Activated naive CD8-positive, alpha-beta T cell (primary cell): ENCODE data around the gene BCKDHB.

ENCODE experiments used
- H3K27ac Mint-ChIP-seq: one replicate; pipeline ENCODE4 v1.8.0; 2021; ENCODE audit warnings: mixed read lengths
- H3K27me3 Mint-ChIP-seq: one replicate; pipeline ENCODE4 v1.8.0; 2021; ENCODE audit warnings: mixed read lengths
- H3K36me3 Mint-ChIP-seq: one replicate; pipeline ENCODE4 v1.8.0; 2021; ENCODE audit warnings: mixed read lengths
- H3K4me1 Mint-ChIP-seq: one replicate; pipeline ENCODE4 v1.8.0; 2021; ENCODE audit warnings: low read depth, mixed read lengths
- H3K4me3 Mint-ChIP-seq: one replicate; pipeline ENCODE4 v1.8.0; 2021; ENCODE audit warnings: mild to moderate bottlenecking, mixed read lengths
- H3K9me3 Mint-ChIP-seq: one replicate; pipeline ENCODE4 v1.8.0; 2021; ENCODE audit warnings: low read depth, mixed read lengths

BCKDHB gene

DNA sequence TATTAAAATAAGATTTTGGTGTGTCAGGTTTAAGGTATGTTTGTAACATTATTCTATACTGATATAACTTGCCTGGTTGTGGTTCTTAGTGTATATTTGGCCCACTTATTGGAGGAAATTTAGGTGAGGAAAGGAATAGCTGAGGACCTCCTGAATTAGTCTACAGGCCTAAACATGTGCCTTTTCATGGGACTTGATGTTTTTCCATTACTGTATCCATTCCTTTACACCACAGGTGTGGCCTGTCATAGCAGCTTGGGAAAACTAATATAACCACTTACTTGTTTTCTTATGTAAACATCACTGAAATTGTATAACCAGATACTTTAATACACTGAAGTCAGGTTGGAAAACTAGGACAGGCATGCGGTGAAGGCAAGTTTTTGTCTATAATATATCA is 27.6 kb downstream of the BCKDHB start:
- Mint-ChIP-seq H3K36me3 (peaks cover 11% of the 10 kb centered on the region), H3K4me1 (no peaks in the 10 kb centered on the region), H3K27ac (no peak overlapping the region), H3K4me3 (no peak overlapping the region), H3K27me3 (no peaks in the 10 kb centered on the region), H3K9me3 (no peaks in the 10 kb centered on the region)

DNA sequence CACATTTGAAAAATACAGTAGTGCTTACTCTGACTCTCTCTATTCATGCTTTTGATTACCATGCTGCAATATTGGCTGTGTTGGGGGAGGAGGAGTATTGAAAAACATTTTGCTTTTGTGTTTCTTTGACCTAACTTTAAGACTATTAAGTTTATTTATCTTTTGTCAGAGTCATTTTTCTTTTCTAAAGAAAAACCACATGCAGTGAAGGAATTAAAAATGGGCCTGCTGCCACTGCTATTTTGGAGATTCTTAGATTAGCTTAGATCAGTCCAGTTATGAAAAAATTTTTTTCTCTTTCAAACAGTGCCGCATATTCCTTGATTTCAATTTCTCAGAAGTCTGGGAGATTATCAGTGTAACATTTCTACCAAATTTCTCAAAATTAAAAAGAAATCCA is 36.1 kb downstream of the BCKDHB start:
- Mint-ChIP-seq H3K9me3 (no peaks in the 10 kb centered on the region), H3K4me1 (no peaks in the 10 kb centered on the region), H3K4me3 (no peak overlapping the region), H3K36me3 (peaks cover 29% of the 10 kb centered on the region), H3K27me3 (no peaks in the 10 kb centered on the region), H3K27ac (no peak overlapping the region)

DNA sequence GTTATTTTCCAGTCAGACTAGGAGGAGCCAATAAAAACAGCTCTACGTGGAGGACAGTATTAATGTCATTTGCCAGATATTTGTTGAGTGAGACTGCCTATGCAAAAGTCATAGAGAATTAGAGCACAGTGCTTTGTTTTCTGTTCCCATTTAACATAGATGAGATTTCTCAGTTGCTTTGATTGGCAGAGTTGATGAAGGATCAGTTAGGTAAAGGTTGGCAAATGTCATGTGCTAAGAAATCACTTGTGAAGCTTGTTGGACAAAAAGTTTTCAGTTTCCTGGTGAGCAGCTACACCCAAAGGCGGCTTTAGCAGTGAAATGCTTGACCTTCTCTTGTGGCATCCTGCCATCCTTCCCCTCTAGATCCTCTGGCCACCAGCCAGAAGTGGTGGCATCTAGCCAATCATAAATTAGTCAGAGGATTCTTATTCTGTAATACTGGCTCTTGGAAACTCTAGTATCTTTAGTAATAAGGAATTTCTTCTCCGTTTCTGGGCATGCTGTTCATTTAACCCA is 37.0 kb downstream of the BCKDHB start:
- Mint-ChIP-seq H3K4me1 (no peaks in the 10 kb centered on the region), H3K36me3 (peaks cover 35% of the 10 kb centered on the region), H3K27ac (no peak overlapping the region), H3K9me3 (no peaks in the 10 kb centered on the region), H3K4me3 (no peak overlapping the region), H3K27me3 (no peaks in the 10 kb centered on the region)

DNA sequence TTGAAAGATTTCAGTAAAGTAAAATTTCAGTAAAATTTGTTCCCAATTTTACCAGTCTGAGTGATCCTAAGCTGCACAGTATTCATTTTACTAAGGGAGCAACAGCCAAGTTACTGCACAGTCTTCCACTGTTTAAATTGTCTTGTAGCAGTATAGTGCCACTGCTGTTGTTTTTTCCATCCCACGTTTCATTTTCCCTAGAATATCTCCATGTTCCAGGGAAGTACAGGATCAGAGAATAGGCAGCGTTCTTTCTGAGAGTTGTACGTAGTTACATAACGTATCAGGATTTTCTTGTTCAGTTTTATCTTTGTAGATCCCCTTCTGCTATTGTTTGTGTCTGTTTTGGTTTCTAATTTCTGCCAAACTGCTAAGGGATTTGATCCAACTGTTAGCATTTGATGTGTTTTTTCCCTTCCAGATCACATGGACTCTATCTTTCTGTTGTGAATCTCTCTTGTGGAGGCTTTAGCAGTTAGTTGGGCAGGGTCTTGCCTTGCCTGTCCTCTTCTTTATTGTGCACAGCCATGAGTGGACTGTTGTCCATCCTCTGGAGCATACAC is 38.4 kb downstream of the BCKDHB start:
- Mint-ChIP-seq H3K36me3 (peaks cover 33% of the 10 kb centered on the region), H3K4me3 (no peak overlapping the region), H3K27me3 (no peaks in the 10 kb centered on the region), H3K27ac (no peak overlapping the region), H3K4me1 (no peaks in the 10 kb centered on the region), H3K9me3 (no peaks in the 10 kb centered on the region)

DNA sequence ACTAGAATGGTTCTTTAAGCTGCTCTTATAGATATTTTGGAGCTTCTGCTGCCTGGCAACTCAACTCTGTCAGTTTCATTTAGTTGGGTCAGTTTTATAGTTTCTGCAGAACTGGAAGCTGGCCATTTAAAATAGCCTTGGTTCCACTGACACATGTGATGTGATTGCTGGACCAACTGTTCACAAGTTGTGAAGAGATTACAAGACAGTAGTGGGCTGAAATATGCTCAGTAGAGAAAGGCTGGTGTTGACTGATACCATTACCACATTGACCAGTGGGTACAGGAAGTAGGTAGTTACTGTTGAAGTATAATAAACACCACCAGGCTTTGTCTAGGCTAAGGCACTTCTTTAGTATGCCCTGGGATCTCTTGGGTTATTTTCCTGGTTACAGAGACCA is 39.0 kb downstream of the BCKDHB start:
- peaks cover 35% of the 10 kb centered on the region for H3K36me3 Mint-ChIP-seq

DNA sequence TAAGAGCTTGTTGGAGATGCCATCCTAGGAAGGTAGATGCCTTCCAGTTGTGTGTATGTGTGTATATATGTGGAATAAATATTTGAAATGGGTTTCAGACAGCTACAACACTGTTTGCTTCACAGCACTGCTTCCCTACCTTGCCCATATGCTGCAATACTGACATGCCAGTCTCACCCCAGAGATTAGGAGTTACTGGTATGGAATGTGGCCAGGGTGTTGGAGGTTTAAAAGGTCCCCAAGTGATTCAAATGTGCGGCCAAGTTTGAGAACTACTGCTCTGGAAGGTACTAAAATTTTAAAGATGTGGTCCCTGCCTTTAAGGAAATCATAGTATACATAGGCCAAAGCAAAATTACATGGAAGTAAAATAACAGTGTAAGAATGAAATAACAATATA is 39.5 kb downstream of the BCKDHB start:
- no peak overlapping the region for H3K27ac Mint-ChIP-seq
- peaks cover 35% of the 10 kb centered on the region for H3K36me3 Mint-ChIP-seq
- no peaks in the 10 kb centered on the region for H3K27me3 Mint-ChIP-seq
- no peaks in the 10 kb centered on the region for H3K9me3 Mint-ChIP-seq
- H3K4me3 Mint-ChIP-seq = no peak overlapping the region
- H3K4me1 Mint-ChIP-seq = no peaks in the 10 kb centered on the region

More for the DNA sequence above, 39.0 kb downstream of the BCKDHB start:
- Mint-ChIP-seq H3K27ac (no peak overlapping the region), H3K27me3 (no peaks in the 10 kb centered on the region), H3K4me1 (no peaks in the 10 kb centered on the region), H3K4me3 (no peak overlapping the region), H3K9me3 (no peaks in the 10 kb centered on the region)

DNA sequence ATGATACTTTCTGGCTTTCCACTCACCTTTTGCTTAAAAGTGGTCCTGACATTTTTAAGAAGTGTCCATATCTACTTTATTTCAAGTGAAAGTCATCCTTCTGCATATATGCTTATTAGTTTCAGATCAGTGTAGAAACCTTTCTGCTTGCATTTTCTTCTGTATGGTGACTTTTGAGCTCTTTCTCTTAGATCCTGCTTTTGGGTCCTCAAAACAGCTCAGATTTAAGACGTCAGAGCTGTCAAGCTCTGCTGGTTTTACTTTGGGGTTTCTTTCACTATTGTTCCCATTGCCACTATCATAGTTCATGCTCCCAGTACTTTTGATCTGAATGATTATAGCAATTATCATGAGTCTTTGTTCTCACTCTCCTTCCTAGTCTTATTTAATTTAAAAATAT is 41.7 kb downstream of the BCKDHB start:
- H3K27ac Mint-ChIP-seq = no peak overlapping the region
- H3K4me3 Mint-ChIP-seq = no peak overlapping the region
- H3K9me3 Mint-ChIP-seq = no peaks in the 10 kb centered on the region
- H3K36me3 Mint-ChIP-seq = peaks cover 39% of the 10 kb centered on the region
- H3K4me1 Mint-ChIP-seq = no peaks in the 10 kb centered on the region
- H3K27me3 Mint-ChIP-seq = no peaks in the 10 kb centered on the region

DNA sequence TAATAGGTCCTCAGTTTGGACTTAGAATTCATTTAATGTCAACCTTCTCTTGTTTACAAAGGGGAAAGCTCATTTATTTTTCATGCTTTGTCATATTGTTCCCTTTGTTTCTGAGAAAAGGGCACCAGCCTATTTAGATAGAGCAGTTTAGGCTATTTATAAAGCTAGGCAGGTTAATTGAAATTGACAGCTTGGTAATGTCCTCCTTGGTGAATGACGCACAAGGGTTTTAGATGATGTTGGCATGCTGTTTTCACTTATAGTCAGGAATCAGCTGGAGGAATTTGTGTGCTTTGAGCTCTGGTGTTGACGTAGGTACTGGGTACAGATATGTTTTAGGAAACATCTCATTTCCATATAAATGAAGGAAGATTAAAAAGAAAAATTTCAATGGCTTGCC is 45.2 kb downstream of the BCKDHB start:
- Mint-ChIP-seq H3K4me1 (no peaks in the 10 kb centered on the region), H3K36me3 (peaks cover 20% of the 10 kb centered on the region)

DNA sequence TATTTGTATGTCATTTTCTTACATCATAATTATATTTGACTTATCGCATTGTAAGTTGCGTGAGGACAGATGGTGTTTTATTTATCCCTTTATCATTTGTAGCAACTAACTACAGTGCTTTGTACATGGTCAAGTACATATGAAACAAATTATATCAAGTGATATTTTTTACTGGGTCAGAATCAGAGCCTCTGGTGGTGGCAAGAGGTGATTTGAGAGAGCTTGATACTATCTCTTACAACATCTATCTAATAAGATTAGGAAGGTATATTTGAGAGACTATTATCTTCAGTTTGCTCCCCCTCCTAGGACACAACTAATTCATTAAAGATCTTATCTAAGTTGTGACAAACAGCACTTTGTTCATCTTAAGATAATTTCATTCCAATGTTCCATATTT is 47.7 kb downstream of the BCKDHB start:
- Mint-ChIP-seq H3K9me3 (no peaks in the 10 kb centered on the region), H3K27ac (no peak overlapping the region), H3K4me1 (no peaks in the 10 kb centered on the region), H3K27me3 (no peaks in the 10 kb centered on the region), H3K36me3 (peaks cover 12% of the 10 kb centered on the region), H3K4me3 (no peak overlapping the region)

More for the DNA sequence above, 45.2 kb downstream of the BCKDHB start:
- Mint-ChIP-seq H3K9me3 (no peaks in the 10 kb centered on the region), H3K4me3 (no peak overlapping the region), H3K27ac (no peak overlapping the region), H3K27me3 (no peaks in the 10 kb centered on the region)

DNA sequence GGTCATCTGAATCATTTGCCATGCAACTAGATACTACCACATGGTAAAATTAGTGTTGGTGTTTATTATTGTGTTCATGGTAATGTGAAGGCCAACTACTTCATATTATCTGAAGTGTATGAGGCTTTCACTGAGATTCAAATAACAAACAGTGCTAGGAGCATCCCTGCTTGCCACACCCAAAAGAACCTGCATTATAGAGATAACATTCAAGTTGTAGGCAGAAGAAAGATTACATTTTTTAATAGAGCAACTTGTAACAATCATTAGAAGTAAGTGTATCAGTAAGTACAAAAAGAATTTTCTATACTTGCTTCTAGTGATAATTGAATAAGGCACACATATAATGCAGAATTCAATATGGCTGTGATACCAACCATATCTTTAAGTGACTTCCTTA is 49.8 kb downstream of the BCKDHB start:
- Mint-ChIP-seq H3K4me1 (no peaks in the 10 kb centered on the region), H3K27ac (no peak overlapping the region)

DNA sequence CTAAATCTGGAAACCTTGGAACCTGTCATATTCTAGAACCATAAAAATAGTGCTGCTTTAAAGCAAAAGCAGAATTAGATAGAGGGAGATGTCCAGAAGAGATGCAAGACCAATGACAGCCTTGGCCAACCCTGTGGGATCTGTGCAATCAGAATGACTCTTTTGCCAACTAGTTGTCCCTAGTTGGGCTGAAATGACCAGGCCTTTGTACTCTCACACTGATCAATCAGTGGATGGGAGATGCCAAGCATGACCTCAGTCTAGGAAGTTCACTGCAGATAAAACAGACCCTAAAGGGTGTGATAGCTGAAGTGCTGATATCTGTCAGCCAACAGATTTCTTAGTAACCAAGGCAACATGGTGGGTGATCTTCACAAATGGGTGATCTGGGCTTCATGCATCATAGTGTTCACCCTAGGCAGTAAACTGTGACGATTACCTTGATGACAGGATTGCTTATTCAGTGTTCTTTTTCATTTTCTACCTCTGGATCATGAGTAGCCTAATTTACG is 52.1 kb downstream of the BCKDHB start:
- no peak overlapping the region for H3K27ac Mint-ChIP-seq
- no peaks in the 10 kb centered on the region for H3K9me3 Mint-ChIP-seq
- H3K4me3 Mint-ChIP-seq = no peak overlapping the region
- no peaks in the 10 kb centered on the region for H3K27me3 Mint-ChIP-seq
- H3K4me1 Mint-ChIP-seq = no peaks in the 10 kb centered on the region
- peaks cover 2% of the 10 kb centered on the region for H3K36me3 Mint-ChIP-seq

More for the DNA sequence above, 49.8 kb downstream of the BCKDHB start:
- Mint-ChIP-seq H3K27me3 (no peaks in the 10 kb centered on the region), H3K4me3 (no peak overlapping the region), H3K9me3 (no peaks in the 10 kb centered on the region), H3K36me3 (peaks cover 6% of the 10 kb centered on the region)

DNA sequence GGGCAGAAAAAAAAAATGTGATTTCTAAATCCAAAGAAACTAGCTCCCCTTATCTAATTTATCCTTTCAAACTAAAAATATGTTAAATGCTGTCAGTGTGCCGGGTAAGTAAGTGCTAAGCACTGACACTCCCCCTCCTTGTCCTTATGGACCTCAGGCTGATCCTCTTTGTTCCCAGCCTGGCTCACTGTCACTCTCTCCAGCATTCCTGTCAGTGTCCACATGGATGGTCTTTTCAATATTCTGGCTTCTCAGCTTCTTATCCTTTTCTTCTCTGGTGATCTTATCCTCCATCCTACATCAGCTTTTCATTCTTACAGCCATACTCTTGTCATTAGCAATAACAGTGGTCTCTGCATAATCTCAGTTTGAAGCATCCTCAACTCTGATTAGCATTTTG is 55.0 kb downstream of the BCKDHB start:
- Mint-ChIP-seq H3K4me3 (no peak overlapping the region), H3K27ac (no peak overlapping the region), H3K27me3 (no peaks in the 10 kb centered on the region), H3K4me1 (no peaks in the 10 kb centered on the region), H3K36me3 (peaks cover 6% of the 10 kb centered on the region), H3K9me3 (no peaks in the 10 kb centered on the region)

DNA sequence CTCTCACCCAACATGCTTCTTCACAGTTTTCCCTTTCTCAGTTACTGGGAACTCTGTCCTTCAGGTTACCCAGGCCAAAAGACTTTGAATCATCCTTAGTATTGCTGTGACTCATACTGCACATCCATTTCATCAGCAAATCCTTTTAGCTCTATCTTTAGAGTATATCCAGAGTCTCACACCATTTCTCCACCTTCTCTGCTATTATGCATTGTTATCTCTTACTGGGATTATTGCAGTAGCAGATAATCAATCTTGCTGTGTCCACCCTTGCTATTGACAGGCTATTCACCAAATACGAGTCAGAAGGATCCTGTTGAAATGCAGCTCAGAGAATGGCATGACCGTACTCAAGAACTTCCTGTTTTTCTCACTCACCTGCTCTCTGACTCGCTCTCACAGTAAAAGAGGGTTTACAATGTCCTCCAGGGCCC is 57.3 kb downstream of the BCKDHB start:
- no peaks in the 10 kb centered on the region for H3K4me1 Mint-ChIP-seq
- H3K27ac Mint-ChIP-seq = no peak overlapping the region
- H3K36me3 Mint-ChIP-seq = peaks cover 6% of the 10 kb centered on the region
- H3K27me3 Mint-ChIP-seq = no peaks in the 10 kb centered on the region
- H3K9me3 Mint-ChIP-seq = no peaks in the 10 kb centered on the region
- H3K4me3 Mint-ChIP-seq = no peak overlapping the region

DNA sequence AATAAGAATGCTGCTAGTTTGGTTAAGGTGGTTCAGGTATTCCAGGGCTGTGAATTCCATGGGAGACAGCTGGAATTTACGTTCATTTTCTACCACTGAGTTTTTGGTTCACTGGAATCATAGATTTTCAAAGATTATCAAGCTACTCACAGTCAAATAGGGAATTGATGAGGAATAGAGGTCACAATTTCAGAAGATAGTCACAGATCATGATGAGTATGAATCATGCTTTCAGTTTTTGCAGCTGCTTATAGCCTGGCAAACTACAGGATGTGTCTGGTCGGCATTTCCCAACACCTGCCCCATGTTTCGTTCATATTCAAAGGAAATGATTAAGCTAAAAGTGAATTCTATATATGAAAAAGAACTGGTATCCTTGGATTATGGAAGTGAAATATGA is 58.7 kb downstream of the BCKDHB start:
- Mint-ChIP-seq H3K4me1 (no peaks in the 10 kb centered on the region), H3K27ac (no peak overlapping the region), H3K9me3 (no peaks in the 10 kb centered on the region), H3K27me3 (no peaks in the 10 kb centered on the region), H3K4me3 (peak overlapping the region; percentile 75), H3K36me3 (peaks cover 8% of the 10 kb centered on the region)

DNA sequence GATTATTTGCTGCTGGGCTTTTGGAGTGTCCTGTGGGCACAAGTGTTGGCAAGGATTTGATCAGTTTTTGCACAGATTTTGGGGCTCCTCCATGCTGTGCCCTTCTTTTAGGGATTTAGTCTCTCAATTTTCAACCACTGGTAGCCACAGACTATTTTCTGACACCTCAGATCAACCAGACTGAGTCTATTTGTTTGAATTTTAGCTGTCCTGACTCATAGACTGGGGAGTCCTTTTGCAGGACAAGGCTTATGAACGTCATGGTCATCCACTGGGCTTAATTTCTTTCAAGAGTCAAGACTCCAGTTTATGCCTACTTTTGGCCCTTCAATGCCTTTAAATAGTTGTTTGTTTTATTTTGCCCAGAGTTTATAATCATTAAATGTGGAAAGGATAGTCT is 59.3 kb downstream of the BCKDHB start:
- H3K36me3 Mint-ChIP-seq = peaks cover 12% of the 10 kb centered on the region
- no peaks in the 10 kb centered on the region for H3K27me3 Mint-ChIP-seq
- no peak overlapping the region for H3K27ac Mint-ChIP-seq
- no peak overlapping the region for H3K4me3 Mint-ChIP-seq
- no peaks in the 10 kb centered on the region for H3K4me1 Mint-ChIP-seq
- H3K9me3 Mint-ChIP-seq = no peaks in the 10 kb centered on the region

DNA sequence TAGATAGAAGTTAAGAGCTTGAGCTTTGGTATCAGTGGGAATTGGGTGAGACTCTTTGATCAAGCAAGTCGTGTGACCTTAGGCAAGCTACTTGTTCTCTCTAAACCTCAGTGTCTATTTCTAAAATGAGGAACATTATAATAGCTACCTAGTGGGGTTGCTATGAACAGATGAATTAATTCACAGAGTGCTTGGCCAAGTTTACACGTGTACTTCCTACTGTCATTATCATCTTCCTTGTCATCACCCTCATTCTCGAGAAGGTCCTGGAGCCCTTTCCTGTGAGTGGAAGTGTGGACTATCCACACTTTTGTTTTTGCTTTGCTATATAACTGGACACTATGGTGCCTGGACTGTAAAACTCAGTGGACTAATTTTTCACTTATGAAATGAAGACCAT is 64.0 kb downstream of the BCKDHB start:
- no peaks in the 10 kb centered on the region for H3K9me3 Mint-ChIP-seq
- H3K4me3 Mint-ChIP-seq = no peak overlapping the region
- peaks cover 27% of the 10 kb centered on the region for H3K36me3 Mint-ChIP-seq
- no peaks in the 10 kb centered on the region for H3K4me1 Mint-ChIP-seq
- H3K27ac Mint-ChIP-seq = no peak overlapping the region
- no peaks in the 10 kb centered on the region for H3K27me3 Mint-ChIP-seq
